ENCODE results near the gene SEMA6C. TPM values are rescaled to one million over a fixed set of nuclear protein-coding genes. Genes with fewer than 3 reads are reported as not detected.

The SEMA6C gene
- total RNA-seq, 1 experiment from 2014 or later, result 2.8 TPM

GRCh38 chr1:151187205-151187604, 40.8 kb upstream of the SEMA6C start:
- POLR2A ChIA-PET, result no interaction called here
- H3K27ac Mint-ChIP-seq (ENCODE audit: unreplicated experiment), result no peak overlapping the region

GRCh38 chr1:151184211-151184610, 37.8 kb upstream of the SEMA6C start:
- CTCF ChIA-PET, result interaction anchor here (0.7 kb wide), 1 partner anchor 16 kb away, joined by 4 read pairs; no protein-coding TSS in a partner anchor
- peaks cover 59% of the 10 kb centered on the region for H3K36me3 Mint-ChIP-seq (ENCODE audit: insufficient read depth, unreplicated experiment)

More at GRCh38 chr1:151187205-151187604, 40.8 kb upstream of the SEMA6C start:
- H3K9me3 ChIP-seq, result no peaks in the 10 kb centered on the region
- H3K4me3 ChIP-seq (ENCODE audit: low read depth, low read length), result no peak overlapping the region
- H3K9me3 Mint-ChIP-seq (ENCODE audit: unreplicated experiment), result no peaks in the 10 kb centered on the region
- no peak overlapping the region for H3K4me3 Mint-ChIP-seq (ENCODE audit: unreplicated experiment)
- H3K4me1 ChIP-seq, result 0 out of 2 replicates have a peak, but pooled peaks cover 9% of the 10 kb centered on the region
- H3K36me3 ChIP-seq (ENCODE audit: control insufficient read depth, insufficient read depth, low read length), result peaks cover 2% of the 10 kb centered on the region; the same call in 1 of the 2 replicates
- no peaks in the 10 kb centered on the region for H3K27me3 Mint-ChIP-seq (ENCODE audit: insufficient read depth, unreplicated experiment)
- H3K4me1 Mint-ChIP-seq (ENCODE audit: low read depth, unreplicated experiment), result peaks cover 8% of the 10 kb centered on the region
- no peak for TF ChIP-seq CTCF (IDR thresholded peaks at IDR 0.05; ENCODE audit: insufficient read depth in 1 of 2, low read depth in 1 of 2, low read length in 1 of 2, severe bottlenecking in 1 of 2, unreplicated experiment in 1 of 2)
- CTCF ChIA-PET, result no interaction called here
- no TSS peak for BruUV-seq (replicated peaks)
- peaks cover 47% of the 10 kb centered on the region for H3K36me3 Mint-ChIP-seq (ENCODE audit: insufficient read depth, unreplicated experiment)
- DNase-seq, result no peak
- intact Hi-C loops (cut with micrococcal nuclease; ENCODE audit: unreplicated experiment), result no loop called here
- H3K27me3 ChIP-seq (replicated peaks; ENCODE audit: control insufficient read depth, insufficient read depth, low read length), result no peaks in the 10 kb centered on the region

GRCh38 chr1:151176514-151177045, 30.1 kb upstream of the SEMA6C start:
- Histone ChIP-seq H3K36me3 (ENCODE audit: control insufficient read depth, insufficient read depth, low read length) (peaks cover 2% of the 10 kb centered on the region), H3K4me1 (no peaks in the 10 kb centered on the region), H3K9me3 (no peaks in the 10 kb centered on the region), H3K4me3 (ENCODE audit: low read depth, low read length) (no peak overlapping the region), H3K27me3 (replicated peaks; ENCODE audit: control insufficient read depth, insufficient read depth, low read length) (no peaks in the 10 kb centered on the region)
- CTCF ChIA-PET, result interaction anchor here (1.0 kb wide), 1 partner anchor 77 kb away, joined by 4 read pairs; no protein-coding TSS in a partner anchor
- H3K9me3 Mint-ChIP-seq (ENCODE audit: unreplicated experiment), result no peaks in the 10 kb centered on the region
- TF ChIP-seq CTCF (IDR thresholded peaks at IDR 0.05; ENCODE audit: insufficient read depth in 1 of 2, low read depth in 1 of 2, low read length in 1 of 2, severe bottlenecking in 1 of 2, unreplicated experiment in 1 of 2), result no peak
- no TSS peak for BruUV-seq (replicated peaks)
- H3K27me3 Mint-ChIP-seq (ENCODE audit: insufficient read depth, unreplicated experiment), result no peaks in the 10 kb centered on the region
- no peaks in the 10 kb centered on the region for H3K4me1 Mint-ChIP-seq (ENCODE audit: low read depth, unreplicated experiment)
- intact Hi-C loops (cut with micrococcal nuclease; ENCODE audit: unreplicated experiment), result no loop called here
- peaks cover 41% of the 10 kb centered on the region for H3K36me3 Mint-ChIP-seq (ENCODE audit: insufficient read depth, unreplicated experiment)
- H3K27ac Mint-ChIP-seq (ENCODE audit: unreplicated experiment), result no peak overlapping the region
- POLR2A ChIA-PET, result no interaction called here
- H3K4me3 Mint-ChIP-seq (ENCODE audit: unreplicated experiment), result no peak overlapping the region
- DNase-seq, result no peak

More at GRCh38 chr1:151184211-151184610, 37.8 kb upstream of the SEMA6C start:
- H3K9me3 Mint-ChIP-seq (ENCODE audit: unreplicated experiment), result no peaks in the 10 kb centered on the region
- no TSS peak for BruUV-seq (replicated peaks)
- no peak overlapping the region for H3K4me3 Mint-ChIP-seq (ENCODE audit: unreplicated experiment)
- H3K27ac Mint-ChIP-seq (ENCODE audit: unreplicated experiment), result no peak overlapping the region
- POLR2A ChIA-PET, result no interaction called here
- H3K27me3 Mint-ChIP-seq (ENCODE audit: insufficient read depth, unreplicated experiment), result no peaks in the 10 kb centered on the region
- peaks cover 8% of the 10 kb centered on the region for H3K4me1 Mint-ChIP-seq (ENCODE audit: low read depth, unreplicated experiment)
- TF ChIP-seq CTCF (IDR thresholded peaks at IDR 0.05; ENCODE audit: insufficient read depth in 1 of 2, low read depth in 1 of 2, low read length in 1 of 2, severe bottlenecking in 1 of 2, unreplicated experiment in 1 of 2), result no peak
- H3K36me3 ChIP-seq (ENCODE audit: control insufficient read depth, insufficient read depth, low read length), result peaks cover 2% of the 10 kb centered on the region
- 0 out of 2 replicates have a peak, but pooled peaks cover 8% of the 10 kb centered on the region for H3K4me1 ChIP-seq
- H3K9me3 ChIP-seq, result no peaks in the 10 kb centered on the region
- no peak for DNase-seq
- intact Hi-C loops (cut with micrococcal nuclease; ENCODE audit: unreplicated experiment), result no loop called here
- no peak overlapping the region for H3K4me3 ChIP-seq (ENCODE audit: low read depth, low read length)
- no peaks in the 10 kb centered on the region for H3K27me3 ChIP-seq (replicated peaks; ENCODE audit: control insufficient read depth, insufficient read depth, low read length)
